BJ (cell line): ENCODE measurements around the gene DLG1. TPM values are rescaled to one million over a fixed set of nuclear protein-coding genes. Genes with fewer than 3 reads are reported as not detected.
"Not testable (repeated sequence)": the region's sequence is repeated elsewhere in the genome, so short reads cannot be mapped to it uniquely, and the experiment has no call there.

Experiments used
- CTCF ChIA-PET: fragments of 350-600 bp; formaldehyde crosslinking; extraction: SDS; loops from one replicate; lab custom pipeline; 2021; ENCODE audit warnings: antibody characterized with exemption, inconsistent platforms; lab: Yijun Ruan, JAX
- POLR2A ChIA-PET: fragments of 300-600 bp; sonication (Branson Sonifier 250); formaldehyde crosslinking; extraction: SDS; loops from one replicate; lab custom pipeline; 2021; ENCODE audit warnings: antibody characterized with exemption; lab: Charles Lee
- DNase-seq: peaks from one replicate; pipeline ENCODE4 v3.0.0-alpha.2; 2011; ENCODE audit warnings: low read depth
- H3K27me3 ChIP-seq: 2 replicates; pipeline ENCODE4 v1.6.0; 2011; ENCODE audit warnings: low read length; ENCODE audit not compliant: control insufficient read depth, insufficient read depth
- H3K36me3 ChIP-seq: 2 replicates; pipeline ENCODE4 v1.5.1; 2011; ENCODE audit warnings: low read length; ENCODE audit not compliant: control insufficient read depth, insufficient read depth
- H3K4me3 ChIP-seq: 2 replicates; pipeline ENCODE4 v1.5.1; 2011; ENCODE audit warnings: low read depth, mild to moderate bottlenecking, control low read depth, low read length
- polyA plus RNA-seq: library from polyadenylated mRNA; depleted of rRNA; stranded (reverse); fragments of >200 nt; gene quantifications from 2 replicates; pipeline ENCODE4 v1.2.3, GENCODE V29; 2011
- TF ChIP-seq, protein P1 (sequence below): IDR thresholded peaks from 2 replicates; pipeline ENCODE4 v1.5.1; 2011; ENCODE audit warnings: low read depth, mild to moderate bottlenecking, control low read depth, inconsistent platforms, low read length, moderate library complexity; ENCODE audit not compliant: insufficient read depth

Gene DLG1
- polyA plus RNA-seq, 1 experiment, result 40.4 TPM

DNA sequence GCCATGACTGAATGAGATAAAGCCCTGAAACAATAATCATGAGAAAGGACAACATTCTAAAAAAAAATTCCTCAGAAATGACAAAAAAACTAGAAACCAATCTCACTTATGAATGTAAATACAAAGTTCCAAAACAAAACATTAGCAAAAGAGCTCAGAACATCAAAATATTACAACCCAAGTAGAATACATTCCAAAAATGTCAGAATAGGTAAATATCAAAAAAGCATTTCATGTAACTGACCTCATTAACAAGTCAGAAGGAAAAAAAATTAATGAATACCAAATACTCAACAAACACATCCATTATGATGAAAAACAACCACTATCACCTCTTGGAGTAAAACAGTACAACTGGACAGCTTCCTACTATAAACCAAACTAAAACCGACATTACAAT lies 93.1 kb downstream of the DLG1 start:
- Histone ChIP-seq H3K27me3 (no peaks in the 10 kb centered on the region), H3K36me3 (no peaks in the 10 kb centered on the region), H3K4me3 (no peak overlapping the region)
- CTCF ChIA-PET, result interaction anchor here (0.6 kb wide), 2 partner anchors 17 to 166 kb away, joined by 3 read pairs; no protein-coding TSS in a partner anchor
- POLR2A ChIA-PET, result no interaction called here
- DNase-seq, result no peak
- TF ChIP-seq, protein P1, sequence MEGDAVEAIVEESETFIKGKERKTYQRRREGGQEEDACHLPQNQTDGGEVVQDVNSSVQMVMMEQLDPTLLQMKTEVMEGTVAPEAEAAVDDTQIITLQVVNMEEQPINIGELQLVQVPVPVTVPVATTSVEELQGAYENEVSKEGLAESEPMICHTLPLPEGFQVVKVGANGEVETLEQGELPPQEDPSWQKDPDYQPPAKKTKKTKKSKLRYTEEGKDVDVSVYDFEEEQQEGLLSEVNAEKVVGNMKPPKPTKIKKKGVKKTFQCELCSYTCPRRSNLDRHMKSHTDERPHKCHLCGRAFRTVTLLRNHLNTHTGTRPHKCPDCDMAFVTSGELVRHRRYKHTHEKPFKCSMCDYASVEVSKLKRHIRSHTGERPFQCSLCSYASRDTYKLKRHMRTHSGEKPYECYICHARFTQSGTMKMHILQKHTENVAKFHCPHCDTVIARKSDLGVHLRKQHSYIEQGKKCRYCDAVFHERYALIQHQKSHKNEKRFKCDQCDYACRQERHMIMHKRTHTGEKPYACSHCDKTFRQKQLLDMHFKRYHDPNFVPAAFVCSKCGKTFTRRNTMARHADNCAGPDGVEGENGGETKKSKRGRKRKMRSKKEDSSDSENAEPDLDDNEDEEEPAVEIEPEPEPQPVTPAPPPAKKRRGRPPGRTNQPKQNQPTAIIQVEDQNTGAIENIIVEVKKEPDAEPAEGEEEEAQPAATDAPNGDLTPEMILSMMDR, result no peak

- Histone ChIP-seq H3K27me3 (no peaks in the 10 kb centered on the region), H3K36me3 (no peaks in the 10 kb centered on the region), H3K4me3 (no peak overlapping the region)
- POLR2A ChIA-PET, result no interaction called here
- TF ChIP-seq, protein P1, result no peak
- no peak for DNase-seq
- CTCF ChIA-PET, result no interaction called here
These were observed 93.7 kb downstream of the DLG1 start for GRCh38 chr3:197204736-197205135.

- POLR2A ChIA-PET, result no interaction called here
- CTCF ChIA-PET, result no interaction called here
- no peak for DNase-seq
- TF ChIP-seq, protein P1, result no peak
- Histone ChIP-seq H3K27me3 (no peaks in the 10 kb centered on the region), H3K36me3 (no peaks in the 10 kb centered on the region), H3K4me3 (no peak overlapping the region)
These were observed 94.7 kb downstream of the DLG1 start for GRCh38 chr3:197203714-197204146.

- TF ChIP-seq, protein P1, result no peak
- Histone ChIP-seq H3K36me3 (no peaks in the 10 kb centered on the region), H3K4me3 (no peak overlapping the region), H3K27me3 (no peaks in the 10 kb centered on the region)
- ChIA-PET POLR2A (no interaction called here), CTCF (interaction anchor here (0.7 kb wide), 1 partner anchor 13 kb away, joined by 3 read pairs; no protein-coding TSS in a partner anchor)
- DNase-seq, result no peak
These were observed 95.7 kb downstream of the DLG1 start for GRCh38 chr3:197202694-197203093.

GRCh38 chr3:197201791-197202452 lies 96.5 kb downstream of the DLG1 start:
- no peak for DNase-seq
- Histone ChIP-seq H3K27me3 (no peaks in the 10 kb centered on the region), H3K36me3 (no peaks in the 10 kb centered on the region), H3K4me3 (no peak overlapping the region)
- POLR2A ChIA-PET, result no interaction called here
- TF ChIP-seq, protein P1, result no peak
- CTCF ChIA-PET, result no interaction called here

DNA sequence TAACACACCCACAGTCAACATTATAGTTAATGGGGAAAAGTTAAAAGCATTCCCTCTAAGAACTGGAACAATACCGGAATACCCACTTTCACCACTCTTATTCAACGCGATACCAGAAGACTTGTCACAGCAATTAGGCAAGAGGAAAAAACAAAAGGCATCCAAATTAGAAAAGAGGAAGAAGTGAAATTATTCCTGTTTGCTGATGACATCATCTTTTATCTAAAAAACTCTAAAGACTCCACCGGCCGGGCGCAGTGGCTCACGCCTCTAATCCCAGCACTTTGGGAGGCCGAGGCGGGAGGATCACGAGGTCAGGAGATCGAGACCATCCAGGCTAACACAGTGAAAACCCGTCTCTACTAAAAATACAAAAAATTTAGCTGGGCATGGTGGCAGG lies 97.6 kb downstream of the DLG1 start:
- H3K36me3 ChIP-seq, H3K4me3 ChIP-seq, CTCF ChIA-PET, POLR2A ChIA-PET, H3K27me3 ChIP-seq, DNase-seq: not testable (repeated sequence)
